Endothelial cell of umbilical vein (primary cell): ENCODE measurements around the gene ST8SIA1. TPM values are rescaled to one million over a fixed set of nuclear protein-coding genes. Genes with fewer than 3 reads are reported as not detected.

ENCODE experiments used
- BruUV-seq: library from RNA; stranded (reverse); fragments of 400-500 nt; replicated peaks from 2 replicates; lab custom pipeline; 2021; lab: Mats Ljungman, UMichigan
- CTCF ChIA-PET: fragments of 300-600, 350-600 bp; sonication (Branson Sonifier 250); formaldehyde crosslinking; loops from one replicate; lab custom pipeline; 2021; ENCODE audit warnings: antibody characterized with exemption, inconsistent platforms; lab: Charles Lee
- POLR2A ChIA-PET: fragments of 300-600, 350-600 bp; sonication (Branson Sonifier 250); formaldehyde crosslinking; loops from one replicate; lab custom pipeline; 2021; ENCODE audit warnings: antibody characterized with exemption, inconsistent platforms; lab: Charles Lee
- DNase-seq: peaks from one replicate; pipeline ENCODE4 v3.0.0-alpha.2; 2011; ENCODE audit warnings: low read depth, low spot score
- FAIRE-seq: peaks from 2 replicates; lab custom pipeline; 2011; peaks lifted over from hg19 to GRCh38; lab: Jason Lieb, UNC
- H2AFZ ChIP-seq: 2 replicates; pipeline ENCODE4 v1.6.0; 2012; ENCODE audit warnings: low read depth, low read length, control low read depth, inconsistent platforms
- H3K27ac ChIP-seq: 2 replicates; pipeline ENCODE4 v1.5.1; 2011; ENCODE audit warnings: low read depth, mild to moderate bottlenecking, control low read depth, low read length, moderate library complexity; ENCODE audit not compliant: insufficient read depth
- H3K27me3 ChIP-seq, 2 experiments: 2 replicates each; pipeline versions ENCODE4 v1.6.0 to v1.6.1; 2011; ENCODE audit warnings: low read length in 2 of 2, mixed read lengths in 1 of 2; ENCODE audit not compliant: control insufficient read depth in 2 of 2, insufficient read depth in 2 of 2
- H3K36me3 ChIP-seq, 2 experiments: 2 replicates in 1 of 2; 3 replicates in 1 of 2; pipeline ENCODE4 v1.5.1; 2011; ENCODE audit warnings: low read length in 2 of 2, mild to moderate bottlenecking in 1 of 2, moderate library complexity in 1 of 2; ENCODE audit not compliant: control insufficient read depth in 2 of 2, insufficient read depth in 2 of 2; ENCODE audit errors: extremely low read depth in 1 of 2
- H3K4me1 ChIP-seq: 3 replicates; pipeline ENCODE4 v1.5.1; 2011; ENCODE audit warnings: mild to moderate bottlenecking, low read length; ENCODE audit not compliant: control insufficient read depth, insufficient read depth; ENCODE audit errors: extremely low read depth
- H3K4me2 ChIP-seq: 2 replicates; pipeline ENCODE4 v1.6.1; 2011; ENCODE audit warnings: low read length, control low read depth, mixed read lengths; ENCODE audit not compliant: insufficient read depth
- H3K4me3 ChIP-seq, 3 experiments: fragments of 200-600 bp in 1 of 3; sonication (generic), shearing (Covaris generic) in 1 of 3; replicated peaks in 1 of 3; 2 replicates each; pipeline ENCODE4 v1.5.1; 2011 to 2016; ENCODE audit warnings: control low read depth in 3 of 3, low read length in 3 of 3, mild to moderate bottlenecking in 2 of 3, inconsistent platforms in 1 of 3, low read depth in 1 of 3, moderate library complexity in 1 of 3; ENCODE audit not compliant: insufficient read depth in 1 of 3
- H3K79me2 ChIP-seq: 2 replicates; pipeline ENCODE4 v1.6.0; 2012; ENCODE audit warnings: low read length, inconsistent platforms; ENCODE audit not compliant: control insufficient read depth, insufficient read depth
- H3K9ac ChIP-seq: replicated peaks from 2 replicates; pipeline ENCODE3; 2011; ENCODE audit warnings: low read length, control low read depth; ENCODE audit not compliant: insufficient read depth; ENCODE audit errors: extremely low read depth
- H3K9me1 ChIP-seq: replicated peaks from 3 replicates; pipeline ENCODE4 v1.6.0; 2011; ENCODE audit warnings: mild to moderate bottlenecking, low read length; ENCODE audit not compliant: control insufficient read depth, insufficient read depth; ENCODE audit errors: extremely low read depth
- H3K9me3 ChIP-seq: replicated peaks from 2 replicates; pipeline ENCODE4 v1.5.1; 2012; ENCODE audit warnings: low read length, inconsistent platforms; ENCODE audit not compliant: control insufficient read depth, insufficient read depth
- H4K20me1 ChIP-seq: replicated peaks from 2 replicates; pipeline ENCODE3; 2011; ENCODE audit warnings: mild to moderate bottlenecking, low read length; ENCODE audit not compliant: control insufficient read depth, insufficient read depth; ENCODE audit errors: extremely low read depth
- CTCF ChIP-seq, 2 donors: IDR thresholded peaks; 1 replicate in 1 of 2; 2 replicates in 1 of 2; pipeline ENCODE4 v1.5.1; 2011; ENCODE audit warnings: low read length in 2 of 2, mild to moderate bottlenecking in 2 of 2, moderate library complexity in 2 of 2, control low read depth in 1 of 2, inconsistent platforms in 1 of 2, low read depth in 1 of 2; ENCODE audit not compliant: insufficient read depth in 1 of 2; ENCODE audit errors: extremely low read depth in 1 of 2
- EZH2 ChIP-seq: IDR thresholded peaks from 2 replicates; pipeline ENCODE4 v1.6.1; 2012; ENCODE audit warnings: borderline replicate concordance, low read depth, mild to moderate bottlenecking, moderate library complexity, low read length, inconsistent platforms; ENCODE audit not compliant: severe bottlenecking
- FOS ChIP-seq: IDR thresholded peaks from 2 replicates; pipeline ENCODE4 v1.6.1; 2011; ENCODE audit warnings: mild to moderate bottlenecking, low read length, moderate library complexity, borderline replicate concordance; ENCODE audit not compliant: insufficient read depth
- JUN ChIP-seq: IDR thresholded peaks from 2 replicates; pipeline ENCODE4 v1.6.1; 2011; ENCODE audit warnings: borderline replicate concordance, low read depth; ENCODE audit not compliant: insufficient read length, insufficient read depth
- MAX ChIP-seq: IDR thresholded peaks from 2 replicates; pipeline ENCODE4 v1.6.1; 2011; ENCODE audit not compliant: insufficient read depth, insufficient read length
- POLR2A ChIP-seq: IDR thresholded peaks from 2 replicates; pipeline ENCODE4 v1.6.1; 2012; ENCODE audit warnings: low read depth, mild to moderate bottlenecking, control low read depth, low read length
- dilution Hi-C: fragments of 300-500 bp; cut with MboI; formaldehyde crosslinking; loops from one replicate; pipeline ENCODE4 v1.15.0; 2019; ENCODE audit warnings: low sequenced_read_pairs; ENCODE audit not compliant: extremely low pct_ligation_motif_present
- intact Hi-C: fragments of 100-400 bp; cut with micrococcal nuclease; formaldehyde crosslinking; loops from one replicate; pipeline ENCODE4 v1.10.0; 2022
- polyA plus RNA-seq, 4 experiments: library from polyadenylated mRNA; depleted of rRNA in 3 of 4; stranded (reverse) in 3 of 4; unstranded in 1 of 4; fragments of >200 nt; gene quantifications; 2 replicates each; pipeline versions ENCODE4 v1.2.1 to v1.2.3, GENCODE V29; 2011 to 2012; ENCODE audit warnings: missing spikeins in 1 of 4
- total RNA-seq: library from RNA; stranded (reverse); gene quantifications from 2 replicates; pipeline ENCODE4 v1.2.3, GENCODE V29; 2021

The ST8SIA1 gene
- total and polyA plus RNA-seq, 2 donors (not counting 3 experiments of a cell fraction or from before 2014, with no cell fraction given): not detected

GRCh38 chr12:22223356-22223755, 111.2 kb downstream of the ST8SIA1 start:
- no TSS peak for BruUV-seq
- no peak for DNase-seq

More at GRCh38 chr12:22223356-22223755, 111.2 kb downstream of the ST8SIA1 start:
- Histone ChIP-seq H3K4me2 (no peak overlapping the region), H2AFZ (no peak overlapping the region), H3K36me3 (no peaks in the 10 kb centered on the region), H3K27ac (no peak overlapping the region), H3K4me1 (no peaks in the 10 kb centered on the region), H3K27me3 (peaks cover 0 to 2% of the 10 kb centered on the region in 2 experiments), H3K79me2 (no peaks in the 10 kb centered on the region), H3K9ac (no peak overlapping the region), H3K4me3 (no peak overlapping the region), H4K20me1 (no peaks in the 10 kb centered on the region), H3K9me1 (no peaks in the 10 kb centered on the region), H3K9me3 (no peaks in the 10 kb centered on the region)
- ChIA-PET POLR2A (no interaction called here), CTCF (no interaction called here)
- dilution Hi-C loops (no loop called here), intact Hi-C loops (no loop called here)
- TF ChIP-seq EZH2: no peak
- no peak for TF ChIP-seq JUN
- no peak for TF ChIP-seq CTCF (IDR thresholded peaks at IDR 0.05; ENCODE audit: extremely low read depth in 1 of 2, insufficient read depth in 1 of 2, low read depth in 1 of 2, low read length in 2 of 2)
- no peak for TF ChIP-seq MAX
- no peak for TF ChIP-seq FOS
- no peak for TF ChIP-seq POLR2A
- FAIRE-seq: no peak
